SK-N-SH (cell line): Measurements from ENCODE around the gene TAF1D. TPM values are rescaled to one million over a fixed set of nuclear protein-coding genes. Genes with fewer than 3 reads are reported as not detected.

Experiments
- CTCF ChIA-PET: fragments of 300-600, 350-600 bp; formaldehyde crosslinking; extraction: SDS; loops from one replicate; lab custom pipeline; 2021; lab: Yijun Ruan, JAX
- POLR2A ChIA-PET: fragments of 350-600 bp; sonication (Branson Sonifier 250); formaldehyde crosslinking; extraction: SDS; loops from one replicate; lab custom pipeline; 2020; ENCODE audit warnings: antibody characterized with exemption, inconsistent platforms; lab: Yijun Ruan, JAX
- DNase-seq: peaks from one replicate; pipeline ENCODE4 v3.0.0; 2012
- H2AFZ ChIP-seq: fragments of 200-600 bp; sonication (generic); 2 replicates; pipeline ENCODE4 v1.8.1; 2016; ENCODE audit warnings: antibody characterized with exemption, mild to moderate bottlenecking, low read depth
- H3F3A ChIP-seq: fragments of 200-600 bp; sonication (generic); replicated peaks from 2 replicates; pipeline ENCODE3; 2016; ENCODE audit warnings: antibody characterized with exemption, mild to moderate bottlenecking; ENCODE audit not compliant: insufficient read depth
- H3K27ac ChIP-seq, 2 experiments: fragments of 200-500 bp in 1 of 2; fragments of 200-600 bp in 1 of 2; sonication (Bioruptor generic) in 1 of 2; sonication (generic), shearing (Covaris generic) in 1 of 2; 2 replicates each; pipeline versions ENCODE4 v1.5.1 to v1.6.1; 2014 to 2016; ENCODE audit warnings: low read depth in 2 of 2, inconsistent platforms in 1 of 2, low read length in 1 of 2, mild to moderate bottlenecking in 1 of 2, mixed read lengths in 1 of 2
- H3K27me3 ChIP-seq: fragments of 200-600 bp; sonication (generic), shearing (Covaris generic); 2 replicates; pipeline ENCODE4 v1.6.1; 2016; ENCODE audit warnings: mixed run types; ENCODE audit not compliant: insufficient read depth
- H3K36me3 ChIP-seq, 2 experiments: fragments of 200-500 bp in 1 of 2; fragments of 200-600 bp in 1 of 2; sonication (Bioruptor generic) in 1 of 2; sonication (generic) in 1 of 2; replicated peaks in 1 of 2; 2 replicates each; pipeline versions ENCODE3 to v1.5.1; 2014 to 2016; ENCODE audit warnings: low read length in 1 of 2, mild to moderate bottlenecking in 1 of 2; ENCODE audit not compliant: insufficient read depth in 2 of 2, control insufficient read depth in 1 of 2
- H3K4me1 ChIP-seq, 2 experiments: fragments of 200-500 bp in 1 of 2; fragments of 200-600 bp in 1 of 2; sonication (Bioruptor generic) in 1 of 2; sonication (generic), shearing (Covaris generic) in 1 of 2; 2 replicates each; pipeline versions ENCODE4 v1.5.1 to v1.6.1; 2014 to 2016; ENCODE audit warnings: low read depth in 1 of 2, low read length in 1 of 2, mixed run types in 1 of 2; ENCODE audit not compliant: insufficient read depth in 2 of 2, control insufficient read depth in 1 of 2
- H3K4me2 ChIP-seq: fragments of 200-600 bp; sonication (generic), shearing (Covaris generic); 2 replicates; pipeline ENCODE4 v1.6.1; 2017; ENCODE audit warnings: mixed run types
- H3K4me3 ChIP-seq, 2 experiments: fragments of 200-500 bp in 1 of 2; fragments of 200-600 bp in 1 of 2; sonication (Bioruptor generic) in 1 of 2; sonication (generic), shearing (Covaris generic) in 1 of 2; 2 replicates each; pipeline versions ENCODE4 v1.5.1 to v1.8.1; 2014 to 2016; ENCODE audit warnings: low read depth in 2 of 2, inconsistent platforms in 1 of 2, low read length in 1 of 2, mild to moderate bottlenecking in 1 of 2, mixed read lengths in 1 of 2, moderate library complexity in 1 of 2
- H3K79me2 ChIP-seq: fragments of 200-600 bp; sonication (generic); 2 replicates; pipeline ENCODE4 v1.8.1; 2017; ENCODE audit warnings: mild to moderate bottlenecking; ENCODE audit not compliant: insufficient read depth
- H3K9ac ChIP-seq: fragments of 200-600 bp; sonication (generic); 2 replicates; pipeline ENCODE4 v1.6.1; 2017; ENCODE audit warnings: mixed run types
- H3K9me2 ChIP-seq: fragments of 200-600 bp; sonication (generic); 2 replicates; pipeline ENCODE4 v1.6.1; 2017; ENCODE audit warnings: mixed run types
- H3K9me3 ChIP-seq: fragments of 200-600 bp; sonication (generic); 2 replicates; pipeline ENCODE4 v1.6.1; 2017; ENCODE audit warnings: mixed run types, mild to moderate bottlenecking, moderate library complexity
- H4K20me1 ChIP-seq: fragments of 200-600 bp; sonication (generic); 2 replicates; pipeline ENCODE4 v1.6.1; 2017; ENCODE audit warnings: mild to moderate bottlenecking, mixed run types; ENCODE audit not compliant: insufficient read depth
- CTCF ChIP-seq: fragments of 200-600 bp; sonication (generic); IDR thresholded peaks from 2 replicates; pipeline ENCODE4 v1.6.1; 2017; ENCODE audit warnings: antibody characterized with exemption, mild to moderate bottlenecking, moderate library complexity
- EP300 ChIP-seq, 2 experiments: IDR thresholded peaks; 2 replicates each; pipeline versions ENCODE4 v1.4.0 to v1.6.1; 2012; ENCODE audit warnings: borderline replicate concordance in 1 of 2, low read depth in 1 of 2, low read length in 1 of 2
- FOSL2 ChIP-seq: IDR thresholded peaks from 2 replicates; pipeline ENCODE4 v1.4.0; 2012; ENCODE audit warnings: low read depth, mild to moderate bottlenecking, moderate library complexity, borderline replicate concordance
- GATA2 ChIP-seq: sonication (generic); formaldehyde crosslinking; IDR thresholded peaks from 2 replicates; pipeline ENCODE4 v1.5.0; 2020; ENCODE audit warnings: mild to moderate bottlenecking, missing genetic modification reagents
- RCOR1 ChIP-seq: fragments of 150-350 bp; IDR thresholded peaks from 2 replicates; pipeline ENCODE4 v1.6.1; 2017; ENCODE audit warnings: antibody characterized with exemption, low read length
- SMC3 ChIP-seq: IDR thresholded peaks from 2 replicates; pipeline ENCODE4 v1.6.1; 2012; ENCODE audit warnings: low read depth, low read length, improper control_type of control experiment
- TCF12 ChIP-seq: IDR thresholded peaks from 2 replicates; pipeline ENCODE4 v1.4.0; 2012
- WGBS: methylation state at CpG from one replicate; pipeline ENCODE4 v1.1.6; 2017; ENCODE audit warnings: low lambda C conversion rate; 5-methylcytosine and 5-hydroxymethylcytosine counted together
- polyA plus RNA-seq, 3 experiments: library from polyadenylated mRNA; depleted of rRNA; stranded (reverse); fragments of >200 nt; gene quantifications; 2 replicates each; pipeline ENCODE4 v1.2.3, GENCODE V29; 2012
- TF ChIP-seq, protein P1 (sequence below): fragments of 150-350 bp; IDR thresholded peaks from 2 replicates; pipeline ENCODE4 v1.6.1; 2017; ENCODE audit warnings: antibody characterized with exemption, low read length, low read depth, borderline replicate concordance
- TF ChIP-seq, protein P2 (sequence below): IDR thresholded peaks from 2 replicates; pipeline ENCODE4 v1.6.1; 2012; ENCODE audit warnings: mild to moderate bottlenecking, low read depth, low read length, moderate library complexity
- TF ChIP-seq, protein P3 (sequence below): IDR thresholded peaks from 2 replicates; pipeline ENCODE4 v1.4.0; 2012; ENCODE audit warnings: low read depth, borderline replicate concordance

The TAF1D gene
- polyA plus RNA-seq, 1 of the 3 experiments (the other 2 are of a cell fraction) = 56.7 TPM

DNA sequence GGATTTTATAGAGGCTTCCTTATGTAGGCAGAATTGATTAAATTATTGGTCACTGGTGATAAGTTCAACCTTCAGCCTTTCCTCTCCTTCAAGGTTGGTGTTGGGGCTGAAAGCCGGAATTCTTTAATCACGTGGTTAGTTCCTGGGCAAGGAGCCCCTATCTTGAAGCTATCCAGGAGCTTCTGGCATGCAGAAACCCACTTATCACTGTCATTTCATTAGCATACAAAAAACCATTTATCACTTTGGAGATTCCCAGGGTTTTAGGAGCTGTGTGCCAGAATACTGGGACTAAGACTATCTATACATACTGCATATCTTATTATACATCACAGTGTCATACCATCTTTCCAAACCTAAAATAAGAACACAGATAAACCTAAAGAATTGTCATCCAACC lies 24.3 kb upstream of the TAF1D start:
- no peak for DNase-seq

More for the DNA sequence above, 24.3 kb upstream of the TAF1D start:
- Histone ChIP-seq H3K4me3 (no peak overlapping the region), H3K9me3 (no peaks in the 10 kb centered on the region), H3K9me2 (no peaks in the 10 kb centered on the region), H3K79me2 (no peaks in the 10 kb centered on the region), H3F3A (no peaks in the 10 kb centered on the region), H3K4me2 (no peak overlapping the region), H2AFZ (no peak overlapping the region), H3K36me3 (peaks cover 9 to 11% of the 10 kb centered on the region in 2 experiments), H3K27me3 (no peaks in the 10 kb centered on the region), H3K9ac (no peak overlapping the region), H3K4me1 (no peaks in the 10 kb centered on the region), H3K27ac (no peak overlapping the region), H4K20me1 (no peaks in the 10 kb centered on the region)
- 74% methylated on average over 2 of the region's 2 CpGs for WGBS
- TF ChIP-seq, protein P1, sequence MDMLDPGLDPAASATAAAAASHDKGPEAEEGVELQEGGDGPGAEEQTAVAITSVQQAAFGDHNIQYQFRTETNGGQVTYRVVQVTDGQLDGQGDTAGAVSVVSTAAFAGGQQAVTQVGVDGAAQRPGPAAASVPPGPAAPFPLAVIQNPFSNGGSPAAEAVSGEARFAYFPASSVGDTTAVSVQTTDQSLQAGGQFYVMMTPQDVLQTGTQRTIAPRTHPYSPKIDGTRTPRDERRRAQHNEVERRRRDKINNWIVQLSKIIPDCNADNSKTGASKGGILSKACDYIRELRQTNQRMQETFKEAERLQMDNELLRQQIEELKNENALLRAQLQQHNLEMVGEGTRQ = no peak
- TF ChIP-seq, protein P2, sequence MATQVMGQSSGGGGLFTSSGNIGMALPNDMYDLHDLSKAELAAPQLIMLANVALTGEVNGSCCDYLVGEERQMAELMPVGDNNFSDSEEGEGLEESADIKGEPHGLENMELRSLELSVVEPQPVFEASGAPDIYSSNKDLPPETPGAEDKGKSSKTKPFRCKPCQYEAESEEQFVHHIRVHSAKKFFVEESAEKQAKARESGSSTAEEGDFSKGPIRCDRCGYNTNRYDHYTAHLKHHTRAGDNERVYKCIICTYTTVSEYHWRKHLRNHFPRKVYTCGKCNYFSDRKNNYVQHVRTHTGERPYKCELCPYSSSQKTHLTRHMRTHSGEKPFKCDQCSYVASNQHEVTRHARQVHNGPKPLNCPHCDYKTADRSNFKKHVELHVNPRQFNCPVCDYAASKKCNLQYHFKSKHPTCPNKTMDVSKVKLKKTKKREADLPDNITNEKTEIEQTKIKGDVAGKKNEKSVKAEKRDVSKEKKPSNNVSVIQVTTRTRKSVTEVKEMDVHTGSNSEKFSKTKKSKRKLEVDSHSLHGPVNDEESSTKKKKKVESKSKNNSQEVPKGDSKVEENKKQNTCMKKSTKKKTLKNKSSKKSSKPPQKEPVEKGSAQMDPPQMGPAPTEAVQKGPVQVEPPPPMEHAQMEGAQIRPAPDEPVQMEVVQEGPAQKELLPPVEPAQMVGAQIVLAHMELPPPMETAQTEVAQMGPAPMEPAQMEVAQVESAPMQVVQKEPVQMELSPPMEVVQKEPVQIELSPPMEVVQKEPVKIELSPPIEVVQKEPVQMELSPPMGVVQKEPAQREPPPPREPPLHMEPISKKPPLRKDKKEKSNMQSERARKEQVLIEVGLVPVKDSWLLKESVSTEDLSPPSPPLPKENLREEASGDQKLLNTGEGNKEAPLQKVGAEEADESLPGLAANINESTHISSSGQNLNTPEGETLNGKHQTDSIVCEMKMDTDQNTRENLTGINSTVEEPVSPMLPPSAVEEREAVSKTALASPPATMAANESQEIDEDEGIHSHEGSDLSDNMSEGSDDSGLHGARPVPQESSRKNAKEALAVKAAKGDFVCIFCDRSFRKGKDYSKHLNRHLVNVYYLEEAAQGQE = no peak
- TF ChIP-seq RCOR1 (no peak), CTCF (no peak), FOSL2 (no peak), TCF12 (no peak), GATA2 (CRISPR knock-in tag) (no peak), EP300 (IDR thresholded peaks at IDR 0.05; ENCODE audit: borderline replicate concordance in 1 of 2, low read depth in 1 of 2, low read length in 1 of 2) (no peak), SMC3 (no peak)
- TF ChIP-seq, protein P3, sequence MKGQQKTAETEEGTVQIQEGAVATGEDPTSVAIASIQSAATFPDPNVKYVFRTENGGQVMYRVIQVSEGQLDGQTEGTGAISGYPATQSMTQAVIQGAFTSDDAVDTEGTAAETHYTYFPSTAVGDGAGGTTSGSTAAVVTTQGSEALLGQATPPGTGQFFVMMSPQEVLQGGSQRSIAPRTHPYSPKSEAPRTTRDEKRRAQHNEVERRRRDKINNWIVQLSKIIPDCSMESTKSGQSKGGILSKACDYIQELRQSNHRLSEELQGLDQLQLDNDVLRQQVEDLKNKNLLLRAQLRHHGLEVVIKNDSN = no peak
- ChIA-PET POLR2A (interaction anchor here (1.8 kb wide), 1 partner anchor 19 kb away, joined by 6 read pairs; the partner anchor contains the start of gene MED17), CTCF (no interaction called here)
